OCI-LY1 (cell line): ENCODE data around the gene CYB5D1.

ENCODE experiments used
- EZH2 ChIP-seq: fragments of 200-600 bp; sonication (generic), shearing (Covaris generic); IDR thresholded peaks from 2 replicates; pipeline ENCODE4 v1.8.0; 2017; ENCODE audit warnings: borderline replicate concordance, mixed run types, mild to moderate bottlenecking, antibody characterized with exemption, low read length, moderate library complexity, mixed read lengths
- TF ChIP-seq, protein P1 (sequence below): fragments of 200-600 bp; sonication (generic), shearing (Covaris generic); IDR thresholded peaks from 2 replicates; pipeline ENCODE4 v1.5.1; 2017; ENCODE audit warnings: mild to moderate bottlenecking, antibody characterized with exemption, low read length, moderate library complexity, mixed read lengths

DNA sequence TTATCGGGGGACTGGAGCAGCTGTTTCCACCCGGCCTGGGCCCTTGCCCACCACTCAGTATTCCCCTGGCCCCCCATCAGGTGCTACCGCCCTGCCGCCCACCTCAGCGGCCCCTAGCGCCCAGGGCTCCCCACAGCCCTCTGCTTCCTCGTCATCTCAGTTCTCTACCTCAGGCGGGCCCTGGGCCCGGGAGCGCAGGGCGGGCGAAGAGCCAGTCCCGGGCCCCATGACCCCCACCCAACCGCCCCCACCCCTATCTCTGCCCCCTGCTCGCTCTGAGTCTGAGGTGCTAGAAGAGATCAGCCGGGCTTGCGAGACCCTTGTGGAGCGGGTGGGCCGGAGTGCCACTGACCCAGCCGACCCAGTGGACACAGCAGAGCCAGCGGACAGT, 9.1 kb upstream of the CYB5D1 start:
- TF ChIP-seq EZH2: no peak
- TF ChIP-seq, protein P1, sequence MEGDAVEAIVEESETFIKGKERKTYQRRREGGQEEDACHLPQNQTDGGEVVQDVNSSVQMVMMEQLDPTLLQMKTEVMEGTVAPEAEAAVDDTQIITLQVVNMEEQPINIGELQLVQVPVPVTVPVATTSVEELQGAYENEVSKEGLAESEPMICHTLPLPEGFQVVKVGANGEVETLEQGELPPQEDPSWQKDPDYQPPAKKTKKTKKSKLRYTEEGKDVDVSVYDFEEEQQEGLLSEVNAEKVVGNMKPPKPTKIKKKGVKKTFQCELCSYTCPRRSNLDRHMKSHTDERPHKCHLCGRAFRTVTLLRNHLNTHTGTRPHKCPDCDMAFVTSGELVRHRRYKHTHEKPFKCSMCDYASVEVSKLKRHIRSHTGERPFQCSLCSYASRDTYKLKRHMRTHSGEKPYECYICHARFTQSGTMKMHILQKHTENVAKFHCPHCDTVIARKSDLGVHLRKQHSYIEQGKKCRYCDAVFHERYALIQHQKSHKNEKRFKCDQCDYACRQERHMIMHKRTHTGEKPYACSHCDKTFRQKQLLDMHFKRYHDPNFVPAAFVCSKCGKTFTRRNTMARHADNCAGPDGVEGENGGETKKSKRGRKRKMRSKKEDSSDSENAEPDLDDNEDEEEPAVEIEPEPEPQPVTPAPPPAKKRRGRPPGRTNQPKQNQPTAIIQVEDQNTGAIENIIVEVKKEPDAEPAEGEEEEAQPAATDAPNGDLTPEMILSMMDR: no peak
